GM21360 (cell line): ENCODE results near the gene HBQ1.
"Not testable (repeated sequence)": the region's sequence is repeated elsewhere in the genome, so short reads cannot be mapped to it uniquely, and the experiment has no call there.

Source experiments
- ATAC-seq: cut with Tn5 transposase; IDR thresholded peaks from one replicate; pipeline ENCODE4 v1.9.1; 2021; ENCODE audit warnings: mild to moderate bottlenecking, moderate library complexity; ENCODE audit not compliant: unreplicated experiment

HBQ1 gene

DNA sequence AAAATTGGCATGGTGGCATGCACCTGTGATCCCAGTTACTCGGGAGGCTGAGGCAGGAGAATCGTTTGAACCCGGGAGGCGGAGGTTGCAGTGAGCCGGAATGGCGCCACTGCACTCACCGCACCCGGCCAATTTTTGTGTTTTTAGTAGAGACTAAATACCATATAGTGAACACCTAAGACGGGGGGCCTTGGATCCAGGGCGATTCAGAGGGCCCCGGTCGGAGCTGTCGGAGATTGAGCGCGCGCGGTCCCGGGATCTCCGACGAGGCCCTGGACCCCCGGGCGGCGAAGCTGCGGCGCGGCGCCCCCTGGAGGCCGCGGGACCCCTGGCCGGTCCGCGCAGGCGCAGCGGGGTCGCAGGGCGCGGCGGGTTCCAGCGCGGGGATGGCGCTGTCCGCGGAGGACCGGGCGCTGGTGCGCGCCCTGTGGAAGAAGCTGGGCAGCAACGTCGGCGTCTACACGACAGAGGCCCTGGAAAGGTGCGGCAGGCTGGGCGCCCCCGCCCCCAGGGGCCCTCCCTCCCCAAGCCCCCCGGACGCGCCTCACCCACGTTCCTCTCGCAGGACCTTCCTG lies at the start of gene HBQ1:
HBQ1 (plus strand) TSS at position 359 of the 575 bp plus-strand sequence; CDS start at position 387, 28 bp downstream.
- no peak for ATAC-seq

DNA sequence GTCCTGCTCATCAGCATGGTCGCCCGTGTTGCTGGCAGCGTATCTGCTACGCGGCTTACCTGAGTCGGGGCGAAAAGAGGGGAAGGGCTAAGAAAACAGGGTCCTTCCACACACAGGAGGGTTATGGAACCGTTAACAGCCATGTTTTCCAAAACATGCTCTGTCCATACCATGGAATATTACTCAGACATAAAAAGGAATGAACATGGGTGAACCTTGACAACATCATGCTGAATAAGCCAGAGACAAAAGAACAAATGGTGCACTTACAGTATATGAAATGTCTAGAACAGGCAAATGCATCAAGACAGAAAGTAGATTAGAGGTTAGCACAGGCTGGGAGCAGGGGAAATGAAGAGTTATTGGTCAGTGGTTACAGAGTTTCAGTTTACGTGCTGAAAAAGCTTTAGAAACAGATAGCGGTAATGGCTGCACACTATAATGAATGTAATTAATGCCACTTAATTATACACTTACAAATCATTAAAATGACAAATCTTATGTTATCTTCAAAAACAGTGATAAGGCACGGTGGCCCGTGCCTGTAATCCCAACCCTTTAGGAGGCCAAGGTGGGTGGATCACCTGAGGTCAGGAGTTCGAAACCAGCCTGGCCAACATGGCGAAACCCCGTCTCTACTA lies 49.6 kb upstream of the HBQ1 start:
- ATAC-seq = no peak

DNA sequence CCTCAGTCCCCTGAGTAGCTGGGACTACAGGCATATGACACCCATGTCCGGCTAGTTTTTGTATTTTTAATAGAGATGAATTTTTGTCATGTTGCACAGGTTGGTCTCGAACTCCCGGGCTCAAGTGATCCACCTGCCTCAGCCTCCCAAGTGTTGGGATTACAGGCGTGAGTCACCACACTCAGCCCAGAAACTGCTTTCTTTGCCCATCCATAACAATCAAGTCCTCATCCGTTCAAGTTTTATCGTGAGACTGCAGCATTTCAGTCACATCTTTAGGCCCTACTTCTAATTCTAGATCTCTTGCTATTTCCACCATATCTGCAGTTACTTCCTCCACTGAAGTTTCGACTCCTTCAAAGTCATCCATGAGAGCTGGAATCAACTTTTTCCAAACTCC lies 48.1 kb upstream of the HBQ1 start:
- ATAC-seq = no peak

DNA sequence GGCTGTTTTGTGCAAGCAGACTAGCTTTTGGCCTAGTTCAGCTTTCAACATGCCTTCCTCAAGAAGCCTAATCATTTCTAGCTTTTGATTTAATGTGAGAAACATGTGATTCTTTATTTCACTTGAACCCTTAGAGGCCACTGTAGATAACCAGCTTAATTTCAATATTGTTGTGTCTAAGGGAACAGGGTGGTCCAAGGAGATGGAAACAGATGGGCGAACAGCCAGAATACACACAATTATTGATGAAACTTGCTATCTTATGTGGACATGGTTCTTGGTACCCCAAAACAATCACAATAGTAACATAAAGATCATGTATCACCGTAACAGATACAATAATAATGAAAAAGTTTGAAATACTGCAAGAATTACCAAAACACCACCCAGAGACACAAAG lies 46.5 kb upstream of the HBQ1 start:
- ATAC-seq = no peak

DNA sequence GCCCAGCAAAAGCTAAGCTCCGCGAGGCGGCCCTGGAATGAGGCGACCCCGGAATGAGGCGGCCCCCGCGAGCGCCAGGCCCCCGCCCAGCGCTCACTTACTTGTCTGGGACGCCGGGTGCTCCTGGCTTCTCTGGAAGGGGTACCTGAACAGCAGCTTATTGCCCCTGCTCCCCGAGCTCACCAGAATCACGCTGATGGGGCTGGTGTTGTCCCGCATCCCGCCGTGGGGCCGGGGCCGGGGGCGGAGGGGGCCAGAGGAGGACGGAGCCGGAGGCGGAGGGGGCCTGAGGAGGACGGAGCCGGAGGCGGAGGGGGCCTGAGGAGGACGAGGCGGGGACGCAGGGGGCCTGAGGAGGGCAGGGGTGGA lies 42.2 kb upstream of the HBQ1 start:
- ATAC-seq = no peak

DNA sequence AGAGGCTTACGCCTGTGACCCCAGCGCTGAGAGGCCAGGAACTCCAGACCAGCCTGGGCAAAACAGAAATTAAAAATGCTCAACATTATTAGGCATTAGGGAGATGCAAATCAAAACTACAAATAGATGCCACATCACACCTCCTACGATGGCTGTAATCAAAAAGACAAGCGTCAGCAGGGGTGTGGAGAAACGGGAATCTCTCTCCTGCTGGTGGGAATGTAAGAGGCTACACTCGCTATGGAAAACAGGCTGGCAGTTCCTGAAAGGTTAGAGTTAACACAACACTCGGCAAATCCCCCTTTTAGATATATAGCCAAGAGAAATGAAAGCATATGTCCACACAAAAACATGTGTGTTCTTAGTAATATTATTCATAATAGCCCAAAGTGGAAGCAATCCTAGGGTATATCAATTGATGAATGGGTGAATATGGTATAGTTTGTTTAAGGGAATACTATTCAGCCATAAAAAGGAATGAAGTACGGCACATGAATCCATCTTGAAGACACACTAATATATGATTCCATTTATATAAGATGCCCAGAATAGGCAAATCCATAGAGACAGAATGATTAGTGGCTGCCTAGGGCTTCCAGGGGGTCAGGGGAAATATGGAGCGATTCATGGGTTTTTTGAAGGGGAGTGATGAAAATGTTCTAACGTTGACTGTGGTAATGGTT lies 39.9 kb upstream of the HBQ1 start:
- no peak for ATAC-seq

DNA sequence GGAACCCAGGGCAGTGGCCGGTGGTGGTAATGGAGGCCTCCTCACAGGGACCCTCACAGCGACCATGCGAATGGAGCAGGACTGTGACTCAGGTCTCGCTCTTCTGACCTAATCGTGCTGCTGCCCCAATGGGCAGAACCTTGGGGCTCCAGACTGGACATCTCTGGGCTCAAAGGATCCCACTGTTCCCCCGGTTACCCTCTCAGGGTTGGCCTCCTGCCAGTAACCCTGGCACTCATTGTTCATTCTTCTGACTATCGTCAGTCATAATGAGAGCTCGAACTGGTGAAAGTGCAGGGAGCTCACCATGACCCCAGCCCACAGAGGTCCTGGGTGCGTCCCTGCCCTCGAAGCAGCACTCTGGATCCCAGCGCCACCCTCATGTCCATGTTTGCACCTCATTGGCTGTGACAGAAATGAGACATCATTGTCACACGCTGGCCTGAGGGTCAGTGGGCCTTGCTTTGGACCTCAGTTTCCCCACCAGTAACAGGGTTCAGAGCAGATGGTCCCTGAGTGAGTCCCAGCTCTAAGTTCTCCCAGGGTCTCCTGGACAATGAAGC lies 37.8 kb upstream of the HBQ1 start:
- no peak for ATAC-seq

DNA sequence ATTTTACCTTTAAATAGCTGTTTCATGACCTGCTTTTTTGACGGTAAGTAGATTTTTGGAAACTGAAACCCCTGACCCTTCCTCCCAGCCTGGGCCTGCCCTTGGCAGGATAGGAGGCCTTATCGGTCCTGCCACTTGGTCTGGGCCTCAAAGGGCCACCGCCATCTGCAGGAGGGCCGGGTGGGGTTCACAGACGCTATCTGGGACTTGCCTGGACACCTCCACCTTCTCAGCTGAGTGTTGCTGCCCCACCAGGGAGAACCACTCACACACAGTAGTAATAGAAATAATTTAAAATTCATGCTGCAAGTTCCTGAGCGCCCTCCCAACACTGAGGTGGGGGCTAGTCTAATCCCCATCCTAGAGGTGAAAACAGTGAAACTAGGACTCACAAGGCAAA lies 37.2 kb upstream of the HBQ1 start:
- no peak for ATAC-seq

DNA sequence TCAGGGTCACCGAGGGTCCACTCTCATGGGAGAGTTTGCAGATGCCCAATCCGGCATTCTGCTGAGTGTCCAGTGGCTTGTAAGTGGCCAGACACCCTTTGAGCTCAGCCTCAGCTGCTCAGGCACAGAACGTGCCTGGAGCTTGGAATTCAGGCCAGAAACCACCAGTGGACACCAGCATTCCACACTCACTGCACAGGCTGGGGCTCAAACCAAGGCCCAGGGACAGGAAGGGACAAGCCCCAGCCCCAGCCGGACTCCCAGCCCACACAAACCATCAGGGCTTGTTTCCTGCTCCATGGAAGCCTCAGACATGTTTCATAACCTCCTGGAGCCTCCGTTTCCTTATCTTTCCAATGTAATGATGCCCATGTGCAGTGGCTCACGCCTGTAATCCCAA lies 36.8 kb upstream of the HBQ1 start:
- no peak for ATAC-seq

DNA sequence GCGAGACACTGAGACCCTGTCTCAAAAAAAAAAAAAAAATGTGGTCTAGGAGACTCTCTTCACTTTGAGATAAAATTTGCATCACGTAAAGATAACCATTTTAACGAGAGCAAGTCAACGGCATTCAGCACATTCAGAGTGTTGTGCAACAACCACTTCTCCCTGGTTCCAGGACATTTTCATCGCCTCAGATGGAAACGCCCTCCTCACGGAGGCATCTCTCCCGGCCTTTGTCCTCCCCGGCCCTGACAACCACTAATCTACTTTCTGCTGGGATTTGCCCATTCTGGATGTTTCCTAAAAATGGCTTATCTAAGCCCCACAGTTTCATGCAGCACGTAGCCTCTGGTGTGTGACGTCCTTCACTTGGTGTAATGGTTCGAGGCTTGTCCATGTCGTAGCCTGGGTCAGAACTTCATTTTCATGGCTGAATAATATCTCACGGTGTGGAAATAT lies 35.4 kb upstream of the HBQ1 start:
- ATAC-seq = no peak

DNA sequence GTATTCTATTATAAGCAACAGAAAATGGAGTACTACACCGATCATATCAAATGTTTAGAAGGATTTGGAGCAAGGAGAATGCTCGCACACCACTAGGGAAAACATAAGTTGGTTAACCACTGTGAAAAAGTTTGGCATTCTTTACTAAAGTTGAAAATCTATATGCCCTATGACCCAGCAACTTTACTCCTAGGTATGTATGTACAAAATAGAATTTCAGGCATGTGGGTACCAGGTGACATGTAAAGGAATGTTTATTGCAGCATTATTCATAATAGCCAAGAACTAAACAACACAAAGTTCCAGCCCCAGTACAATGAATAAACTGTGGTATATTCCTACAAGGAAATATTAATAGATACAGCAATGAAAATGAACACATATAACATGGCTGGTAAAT lies 33.6 kb upstream of the HBQ1 start:
- no peak for ATAC-seq

DNA sequence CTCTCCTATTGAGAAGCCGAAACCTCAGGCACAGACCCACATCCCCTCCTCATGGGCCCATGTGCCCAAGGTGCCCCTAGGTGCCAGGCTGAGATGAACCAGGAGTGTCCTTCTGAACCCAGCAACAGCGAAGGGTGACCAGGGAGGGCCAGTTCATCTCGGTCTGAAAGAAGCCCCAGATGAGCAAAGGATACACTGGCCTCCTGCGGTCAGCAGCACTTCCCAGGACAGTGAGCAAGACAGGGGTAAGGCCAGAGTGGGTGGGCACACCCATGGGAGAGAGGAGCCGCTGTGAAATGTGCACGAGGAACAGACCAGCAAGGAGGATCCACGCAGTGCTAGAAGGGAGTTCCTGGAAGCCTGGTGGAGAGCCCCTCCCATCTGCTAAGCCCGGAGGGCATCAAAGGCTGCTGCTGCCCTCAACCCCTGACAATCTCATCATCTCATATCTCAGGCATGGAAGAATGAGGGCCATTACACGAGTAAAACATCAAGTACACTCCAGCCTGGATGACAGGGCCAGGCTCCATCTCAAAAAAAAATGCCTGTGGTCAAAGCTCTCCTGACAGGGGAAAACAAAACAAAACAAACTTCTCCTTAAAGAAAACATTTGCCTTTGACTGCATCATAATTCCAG lies 31.1 kb upstream of the HBQ1 start:
- no peak for ATAC-seq

DNA sequence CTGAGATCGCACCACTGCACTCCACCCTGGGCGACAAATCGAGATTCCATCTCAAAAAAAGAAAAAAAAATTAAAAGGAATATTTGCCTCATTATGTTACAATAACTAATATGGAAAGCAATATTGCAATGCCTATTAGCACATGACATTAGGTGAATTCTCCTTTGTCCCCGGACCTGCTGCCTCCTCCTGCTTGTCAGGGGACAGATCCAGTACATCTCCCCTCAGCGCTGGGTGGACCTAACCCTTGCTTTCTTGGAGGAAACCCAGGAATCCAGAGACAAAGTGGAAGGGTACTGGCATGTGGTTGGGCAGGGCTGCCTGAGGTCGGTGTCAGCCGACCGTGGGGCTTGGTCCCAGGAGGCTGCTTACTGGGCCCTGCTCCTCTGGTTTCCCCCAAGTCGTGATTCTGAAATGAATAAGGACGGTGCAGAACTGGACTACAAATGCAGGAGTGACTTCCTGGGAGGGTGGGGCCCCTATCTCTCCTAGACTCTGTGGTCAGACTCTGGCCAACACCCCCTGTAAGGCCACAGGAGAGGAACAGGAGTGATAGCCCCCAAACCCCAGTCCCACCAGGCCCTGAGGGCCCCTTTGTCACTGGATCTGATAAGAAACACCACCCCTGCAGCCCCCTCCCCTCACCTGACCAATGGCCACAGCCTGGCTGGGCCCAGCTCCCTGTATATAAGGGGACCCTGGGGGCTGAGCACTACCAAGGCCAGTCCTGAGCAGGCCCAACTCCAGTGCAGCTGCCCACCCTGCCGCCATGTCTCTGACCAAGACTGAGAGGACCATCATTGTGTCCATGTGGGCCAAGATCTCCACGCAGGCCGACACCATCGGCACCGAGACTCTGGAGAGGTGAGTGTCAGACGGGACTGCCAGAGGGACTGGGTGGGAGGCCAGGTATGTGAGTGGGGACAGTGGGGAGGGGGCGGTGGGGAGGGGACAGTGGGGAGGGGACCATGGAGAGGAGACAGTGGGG lies 27.8 kb upstream of the HBQ1 start, which contains the start of gene HBZ:
HBZ (plus strand) TSS at position 504 of the 988 bp plus-strand sequence; CDS start at position 770, 266 bp downstream.
- ATAC-seq = no peak

DNA sequence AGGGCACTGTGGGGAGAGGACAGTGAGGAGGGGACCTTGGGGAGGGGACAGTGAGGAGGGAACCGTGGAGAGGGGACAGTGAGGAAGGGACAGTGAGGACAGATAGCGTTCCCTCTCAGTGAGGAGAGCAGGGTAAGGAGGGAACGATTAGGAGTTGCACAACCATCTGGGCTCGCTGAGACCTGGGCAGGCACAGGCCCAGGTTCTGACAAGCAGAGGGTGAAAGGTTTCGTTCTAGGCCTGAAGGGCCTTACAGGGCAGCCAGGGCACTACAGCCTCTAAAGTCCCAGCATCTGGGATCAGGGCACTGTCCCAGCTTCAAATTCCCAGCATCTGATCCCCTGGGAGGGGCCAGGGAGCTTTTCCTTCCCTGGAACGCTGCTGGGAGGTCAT lies 27.1 kb upstream of the HBQ1 start:
- not testable (repeated sequence) for ATAC-seq

DNA sequence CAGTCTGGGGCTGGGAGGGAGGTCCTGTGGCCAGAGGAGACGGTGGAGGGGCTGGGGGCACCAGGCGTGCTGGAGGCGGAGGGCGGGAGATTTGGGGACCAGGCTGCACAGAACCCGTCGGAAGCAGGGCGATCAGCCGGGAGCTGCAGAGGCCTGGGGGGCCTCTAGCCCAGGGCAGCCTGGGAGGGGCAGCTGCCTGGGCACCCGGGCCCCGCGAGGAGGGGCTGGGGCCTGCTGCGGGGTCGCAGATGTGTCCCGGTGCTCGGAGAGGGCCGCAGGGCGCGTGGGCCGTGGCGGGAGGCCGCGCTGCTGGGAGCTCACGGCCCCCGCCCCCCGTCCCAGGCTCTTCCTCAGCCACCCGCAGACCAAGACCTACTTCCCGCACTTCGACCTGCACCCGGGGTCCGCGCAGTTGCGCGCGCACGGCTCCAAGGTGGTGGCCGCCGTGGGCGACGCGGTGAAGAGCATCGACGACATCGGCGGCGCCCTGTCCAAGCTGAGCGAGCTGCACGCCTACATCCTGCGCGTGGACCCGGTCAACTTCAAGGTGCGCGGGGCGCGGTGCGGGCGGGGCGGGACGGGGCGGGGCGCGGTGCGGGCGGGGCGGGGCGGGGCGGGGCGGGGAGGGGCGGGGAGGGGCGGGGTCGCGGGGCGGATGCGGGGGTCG lies 26.6 kb upstream of the HBQ1 start:
- ATAC-seq = not testable (repeated sequence)

DNA sequence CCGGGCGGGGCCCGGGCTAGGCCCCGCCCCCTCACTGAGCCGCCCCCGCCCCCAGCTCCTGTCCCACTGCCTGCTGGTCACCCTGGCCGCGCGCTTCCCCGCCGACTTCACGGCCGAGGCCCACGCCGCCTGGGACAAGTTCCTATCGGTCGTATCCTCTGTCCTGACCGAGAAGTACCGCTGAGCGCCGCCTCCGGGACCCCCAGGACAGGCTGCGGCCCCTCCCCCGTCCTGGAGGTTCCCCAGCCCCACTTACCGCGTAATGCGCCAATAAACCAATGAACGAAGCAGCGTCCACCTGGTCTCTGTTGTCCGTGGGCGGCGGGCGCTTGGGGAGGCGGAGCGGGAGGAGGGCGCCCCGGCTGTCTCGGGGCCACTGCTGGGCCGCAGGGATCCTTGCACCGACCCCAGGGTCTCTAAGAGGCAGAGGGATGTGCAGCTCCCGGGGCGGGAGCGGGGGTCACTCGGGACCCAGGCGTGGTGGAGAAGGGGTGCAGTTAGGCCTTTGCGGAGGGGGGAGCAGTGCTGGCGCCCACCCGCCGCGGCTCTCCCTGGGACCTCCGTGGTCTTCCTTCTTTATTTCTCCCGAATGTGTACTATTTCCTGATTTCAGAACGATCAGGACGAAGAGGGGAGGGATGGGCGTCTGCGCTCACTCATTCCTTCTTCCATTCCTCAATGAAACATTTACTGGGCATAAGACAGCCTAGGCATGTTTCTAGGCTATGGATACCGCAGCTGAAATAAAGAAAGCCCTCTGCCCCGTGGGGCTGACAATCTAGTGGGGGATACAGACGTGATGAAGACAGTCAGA lies 25.8 kb upstream of the HBQ1 start:
- no peak for ATAC-seq

DNA sequence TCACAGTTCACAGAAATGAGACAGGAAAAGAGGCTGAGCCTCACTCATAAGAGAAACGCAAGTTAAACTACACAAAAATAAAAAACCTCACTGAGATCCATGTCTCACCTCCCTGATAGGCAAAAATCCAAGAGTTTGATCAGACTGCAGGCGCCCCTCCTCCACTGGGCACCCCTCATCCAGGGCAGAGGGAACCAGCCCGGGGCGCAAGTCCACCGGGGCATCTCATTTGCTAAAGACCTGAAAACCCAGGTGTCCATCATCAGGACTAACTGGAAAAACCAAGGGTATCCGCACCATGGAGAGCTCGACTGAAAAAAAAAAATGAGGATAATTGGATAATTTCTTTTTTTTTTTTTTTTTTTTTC lies 25.2 kb upstream of the HBQ1 start:
- ATAC-seq = no peak

DNA sequence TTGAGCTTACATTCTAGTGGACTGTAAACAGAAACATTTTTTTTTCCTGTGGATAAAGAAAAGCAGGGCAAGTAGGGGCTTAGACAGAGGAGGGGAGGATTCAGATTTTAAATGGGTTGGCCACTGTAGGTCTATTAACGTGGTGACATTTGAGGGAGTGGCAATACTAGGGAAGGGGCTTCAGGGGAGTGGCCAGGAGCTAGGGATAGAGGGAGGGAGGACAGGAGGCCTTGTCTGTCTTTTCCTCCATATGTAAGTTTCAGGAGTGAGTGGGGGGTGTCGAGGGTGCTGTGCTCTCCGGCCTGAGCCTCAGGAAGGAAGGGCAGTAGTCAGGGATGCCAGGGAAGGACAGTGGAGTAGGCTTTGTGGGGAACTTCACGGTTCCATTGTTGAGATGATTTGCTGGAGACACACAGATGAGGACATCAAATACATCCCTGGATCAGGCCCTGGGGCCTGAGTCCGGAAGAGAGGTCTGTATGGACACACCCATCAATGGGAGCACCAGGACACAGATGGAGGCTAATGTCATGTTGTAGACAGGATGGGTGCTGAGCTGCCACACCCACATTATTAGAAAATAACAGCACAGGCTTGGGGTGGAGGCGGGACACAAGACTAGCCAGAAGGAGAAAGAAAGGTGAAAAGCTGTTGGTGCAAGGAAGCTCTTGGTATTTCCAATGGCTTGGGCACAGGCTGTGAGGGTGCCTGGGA lies 21.0 kb upstream of the HBQ1 start:
- no peak for ATAC-seq
